ENCODE measurements around the gene FAM222B.
"Not testable (repeated sequence)": the region's sequence is repeated elsewhere in the genome, so short reads cannot be mapped to it uniquely, and the experiment has no call there.

Gene FAM222B

DNA sequence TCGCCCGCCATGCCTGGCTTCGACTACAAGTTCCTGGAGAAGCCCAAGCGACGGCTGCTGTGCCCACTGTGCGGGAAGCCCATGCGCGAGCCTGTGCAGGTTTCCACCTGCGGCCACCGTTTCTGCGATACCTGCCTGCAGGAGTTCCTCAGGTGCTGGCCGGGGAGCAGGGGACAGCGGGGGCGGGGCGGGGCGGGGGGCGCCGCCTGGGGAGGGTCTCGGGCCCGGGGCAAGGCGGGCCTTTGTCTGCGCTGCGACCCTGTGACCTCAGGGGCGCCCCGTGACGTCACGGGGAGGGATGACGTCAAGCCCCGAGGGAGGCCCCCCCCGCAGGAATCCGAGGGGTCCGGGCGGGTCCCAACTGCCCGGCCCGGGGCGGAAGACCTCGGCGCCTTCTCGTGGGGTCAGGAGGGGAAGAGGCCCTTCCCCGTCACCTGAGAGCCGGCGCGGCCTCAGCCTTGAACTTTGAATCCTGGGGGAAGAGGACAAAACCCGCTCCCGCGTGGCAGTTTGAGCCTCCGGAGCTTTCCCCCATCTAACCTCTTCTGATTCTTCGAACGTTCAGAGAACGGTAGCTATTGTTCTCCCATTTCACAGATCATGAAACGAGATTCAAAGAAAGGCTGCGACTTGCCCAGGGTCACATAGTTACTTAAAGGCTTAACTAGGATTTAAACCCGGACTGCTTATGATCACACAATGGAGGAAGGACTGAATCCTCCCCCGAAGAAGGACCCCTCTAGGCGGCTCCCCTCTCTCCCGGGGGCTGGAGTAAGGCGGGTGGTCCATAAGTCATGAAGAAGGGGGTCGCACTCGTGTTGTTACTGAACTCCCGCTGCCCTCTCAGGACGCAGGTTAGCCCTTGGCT is 98.3 kb downstream of the FAM222B start:
- DNase-seq: no peak

DNA sequence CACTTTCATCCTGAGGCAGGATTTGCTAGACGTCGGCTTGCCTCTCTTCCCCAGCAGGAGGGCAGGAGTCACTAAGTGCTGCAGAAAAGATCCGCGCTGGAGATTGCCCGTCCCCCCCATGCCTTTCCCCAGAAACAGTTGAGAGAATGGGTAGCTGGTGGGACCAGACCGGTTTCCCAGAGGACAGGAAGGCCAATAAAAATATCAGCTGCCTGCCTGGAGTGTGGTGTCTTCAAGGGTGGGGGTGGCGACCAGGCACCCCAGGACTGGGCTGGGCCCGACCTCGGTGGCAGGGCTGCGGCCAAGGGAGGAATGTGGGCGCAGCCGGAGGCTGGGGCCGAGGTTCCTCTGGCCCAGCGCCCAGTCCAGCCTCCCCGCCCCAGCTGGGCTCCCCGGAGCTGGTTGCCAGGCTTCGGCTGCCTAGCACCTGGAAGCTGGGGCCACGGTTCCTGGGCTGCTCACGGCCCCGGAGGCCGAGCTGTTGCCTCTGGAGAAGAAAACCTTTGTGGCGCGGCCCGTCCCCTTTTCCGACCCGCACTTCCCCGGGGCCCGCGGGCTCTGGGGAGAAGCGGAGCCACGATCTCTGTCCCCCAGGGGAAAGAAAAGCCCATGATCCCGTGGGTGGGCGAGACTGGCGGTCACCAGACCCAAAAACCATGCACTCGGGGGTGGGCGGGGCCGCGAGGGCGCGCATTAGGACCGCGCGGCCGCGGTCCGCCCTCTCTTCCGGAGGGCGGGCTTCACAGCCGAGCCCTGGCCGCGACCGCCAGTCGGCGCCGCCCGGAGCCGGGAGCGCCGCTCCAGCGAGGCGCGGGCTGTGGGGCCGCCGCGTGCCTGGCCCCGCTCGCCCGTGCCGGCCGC is 99.1 kb downstream of the FAM222B start, which contains the start of gene TRAF4:
Gene TRAF4, plus strand, starts transcription at position 769 of the 861 bp plus-strand sequence. CDS start 102 bp downstream, outside the sequence.
- DNase-seq: peak; percentile 64 to 75

DNA sequence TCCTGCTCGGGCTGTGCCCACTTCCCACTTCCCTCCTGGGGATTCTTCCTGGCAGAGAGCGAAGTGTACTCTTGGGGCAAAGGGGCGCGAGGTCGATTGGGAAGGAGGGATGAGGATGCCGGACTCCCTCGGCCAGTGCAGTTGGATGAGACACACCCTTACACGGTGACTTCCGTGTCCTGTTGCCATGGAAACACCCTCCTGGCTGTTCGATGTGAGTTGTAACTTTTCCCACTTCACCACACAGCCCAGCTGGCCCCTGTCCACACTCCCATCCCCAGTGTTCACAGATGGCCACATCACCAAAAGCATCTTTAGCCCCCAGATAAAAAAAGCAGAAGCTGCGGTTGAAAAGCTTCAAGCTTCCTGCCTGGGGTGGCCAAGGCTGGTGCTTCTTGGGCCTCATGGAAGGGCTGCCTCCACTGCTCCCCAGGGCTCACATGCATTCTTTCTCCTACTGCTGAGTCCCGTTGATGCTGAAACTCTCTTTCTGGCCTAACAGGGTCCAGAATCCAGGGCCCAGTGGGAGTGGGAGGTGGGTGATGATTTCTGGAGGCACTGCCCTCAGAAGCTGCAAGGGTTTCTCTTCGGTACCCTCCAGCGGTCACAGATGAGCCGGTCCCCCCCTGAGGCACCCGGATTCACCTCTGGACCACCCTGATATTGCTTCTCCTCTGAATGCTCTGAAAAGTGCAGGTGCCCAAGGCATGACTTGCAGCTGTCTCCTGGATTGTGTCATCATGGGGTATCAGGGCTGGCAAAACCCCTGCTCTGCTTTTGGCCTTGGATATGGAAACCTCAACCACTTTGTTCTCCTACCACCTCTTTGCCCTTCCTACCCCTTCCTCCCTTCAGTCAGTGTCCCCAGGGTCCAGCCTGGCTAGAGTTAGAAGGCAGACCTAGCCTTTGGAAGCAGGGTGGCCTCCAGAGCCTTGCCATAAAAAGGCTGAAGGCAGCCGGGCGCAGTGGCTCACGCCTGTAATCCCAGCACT is 100.9 kb downstream of the FAM222B start:
- DNase-seq: peak; percentile 83 to 85

DNA sequence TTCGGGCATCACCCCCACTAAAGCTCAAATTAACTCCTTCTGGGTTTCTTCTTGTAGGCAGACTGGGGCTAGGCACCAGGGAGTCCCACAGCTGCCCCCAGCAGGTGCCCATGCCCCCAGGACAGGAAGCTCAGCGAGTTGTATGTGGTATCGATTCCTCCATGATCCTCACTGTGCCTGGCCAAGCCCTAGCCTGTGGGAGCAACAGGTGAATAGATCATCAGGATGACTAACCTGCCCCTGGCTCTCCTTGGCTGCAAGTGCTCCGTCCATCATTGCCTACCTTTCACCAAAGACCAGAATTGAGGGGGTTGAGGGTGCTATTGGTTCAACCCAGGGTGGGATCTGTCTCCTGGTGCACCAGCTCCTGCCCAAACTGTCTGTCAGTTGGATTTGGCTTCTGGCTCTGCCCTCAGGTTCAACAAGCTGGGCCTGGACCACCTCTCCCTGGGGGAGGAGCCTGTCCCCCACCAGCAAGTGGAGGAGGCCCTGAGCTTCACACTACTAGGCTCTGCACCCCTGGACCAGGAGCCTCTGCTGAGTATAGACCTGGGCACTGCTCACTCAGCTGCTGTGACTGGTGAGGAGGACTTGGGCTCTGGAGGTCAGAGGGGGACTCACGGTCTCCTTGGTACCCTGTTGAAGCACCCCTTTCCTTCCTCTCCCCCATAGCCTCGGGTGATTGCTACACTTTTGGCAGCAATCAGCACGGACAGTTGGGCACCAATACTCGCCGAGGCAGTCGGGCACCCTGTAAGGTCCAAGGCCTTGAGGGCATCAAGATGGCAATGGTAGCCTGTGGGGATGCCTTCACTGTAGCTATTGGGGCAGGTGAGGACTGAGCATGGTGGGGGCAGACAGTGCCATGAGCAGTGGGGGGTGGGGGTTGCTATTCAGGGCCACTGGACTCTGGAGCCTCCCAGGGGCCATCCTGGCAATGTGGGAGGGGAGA is 101.9 kb downstream of the FAM222B start:
- DNase-seq: no peak

DNA sequence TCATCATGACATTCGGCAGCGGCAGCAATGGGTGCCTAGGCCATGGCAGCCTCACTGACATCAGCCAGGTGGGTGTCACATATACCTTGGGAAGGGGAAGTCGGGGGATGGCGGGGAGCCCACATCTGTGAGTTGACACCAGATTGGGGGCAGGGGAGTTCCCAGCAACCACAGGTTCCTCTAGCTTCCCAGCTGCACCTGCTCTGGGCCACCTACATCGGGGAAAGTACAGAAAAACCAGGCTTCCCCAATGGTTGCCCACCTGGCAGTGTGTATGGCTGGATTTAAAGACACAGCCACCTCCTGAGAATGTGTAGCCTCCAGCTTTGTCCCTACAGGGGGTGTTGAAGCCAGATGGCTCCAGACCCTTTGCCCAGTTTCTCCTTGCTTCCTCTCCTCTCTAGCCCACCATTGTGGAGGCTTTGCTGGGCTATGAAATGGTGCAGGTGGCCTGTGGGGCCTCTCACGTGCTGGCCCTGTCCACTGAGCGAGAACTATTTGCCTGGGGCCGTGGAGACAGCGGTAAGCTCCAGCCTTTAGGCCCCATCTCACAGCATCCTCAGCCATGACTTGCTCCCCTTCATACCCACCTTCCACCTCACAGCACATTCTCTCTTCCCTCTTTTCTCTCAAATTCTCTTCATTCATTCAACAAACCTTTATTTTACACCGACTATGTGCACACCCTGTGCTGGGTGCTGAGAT is 103.8 kb downstream of the FAM222B start:
- DNase-seq: no peak

DNA sequence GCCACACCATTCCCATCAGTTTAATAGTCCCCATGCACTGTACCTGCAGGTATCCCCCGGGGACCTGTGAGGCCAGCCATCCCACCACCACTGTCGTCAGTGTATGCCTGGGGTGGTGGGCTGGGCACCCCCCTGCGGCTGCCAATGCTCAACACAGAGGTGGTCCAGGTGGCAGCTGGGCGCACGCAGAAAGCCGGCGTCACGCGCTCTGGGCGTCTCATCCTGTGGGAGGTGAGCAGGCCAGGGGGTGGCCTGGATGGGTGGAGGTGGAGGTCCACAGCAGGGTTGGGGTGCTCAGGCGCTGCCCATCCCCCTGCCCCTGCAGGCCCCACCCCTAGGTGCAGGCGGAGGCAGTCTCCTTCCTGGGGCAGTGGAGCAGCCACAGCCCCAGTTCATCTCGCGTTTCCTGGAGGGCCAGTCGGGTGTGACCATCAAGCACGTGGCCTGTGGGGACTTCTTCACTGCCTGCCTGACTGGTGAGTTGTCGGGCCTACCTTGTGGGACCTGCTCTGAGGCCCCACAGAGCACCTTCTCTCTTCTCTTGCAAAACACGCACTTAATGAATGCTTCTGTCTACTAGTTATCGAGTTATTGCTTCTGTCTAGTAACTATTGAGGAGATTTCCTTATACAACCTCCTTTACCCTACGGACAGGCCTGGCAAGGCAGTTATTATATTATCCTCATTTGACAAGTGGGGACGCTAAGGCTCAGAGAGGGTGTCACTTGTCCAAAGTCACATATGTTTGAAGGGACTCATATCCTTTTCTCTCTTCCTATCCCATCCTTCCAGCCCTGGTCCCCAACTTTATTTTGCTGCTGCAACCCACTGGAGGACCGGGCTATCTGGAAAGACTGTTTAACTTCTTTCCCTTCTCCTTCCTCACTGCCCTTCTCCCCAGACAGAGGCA is 104.6 kb downstream of the FAM222B start:
- no peak for DNase-seq

DNA sequence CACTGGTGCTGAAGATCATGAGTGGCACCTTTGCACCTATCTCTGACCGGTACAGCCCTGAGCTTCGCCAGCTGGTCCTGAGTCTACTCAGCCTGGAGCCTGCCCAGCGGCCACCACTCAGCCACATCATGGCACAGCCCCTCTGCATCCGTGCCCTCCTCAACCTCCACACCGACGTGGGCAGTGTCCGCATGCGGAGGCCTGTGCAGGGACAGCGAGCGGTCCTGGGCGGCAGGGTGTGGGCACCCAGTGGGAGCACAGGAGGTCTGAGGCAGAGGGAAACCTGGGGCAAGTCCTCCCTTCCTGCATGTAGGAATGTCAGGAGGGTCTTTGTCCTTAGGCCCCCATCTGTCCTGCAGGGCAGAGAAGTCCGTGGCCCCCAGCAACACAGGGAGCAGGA is 105.3 kb downstream of the FAM222B start:
- no peak for DNase-seq

DNA sequence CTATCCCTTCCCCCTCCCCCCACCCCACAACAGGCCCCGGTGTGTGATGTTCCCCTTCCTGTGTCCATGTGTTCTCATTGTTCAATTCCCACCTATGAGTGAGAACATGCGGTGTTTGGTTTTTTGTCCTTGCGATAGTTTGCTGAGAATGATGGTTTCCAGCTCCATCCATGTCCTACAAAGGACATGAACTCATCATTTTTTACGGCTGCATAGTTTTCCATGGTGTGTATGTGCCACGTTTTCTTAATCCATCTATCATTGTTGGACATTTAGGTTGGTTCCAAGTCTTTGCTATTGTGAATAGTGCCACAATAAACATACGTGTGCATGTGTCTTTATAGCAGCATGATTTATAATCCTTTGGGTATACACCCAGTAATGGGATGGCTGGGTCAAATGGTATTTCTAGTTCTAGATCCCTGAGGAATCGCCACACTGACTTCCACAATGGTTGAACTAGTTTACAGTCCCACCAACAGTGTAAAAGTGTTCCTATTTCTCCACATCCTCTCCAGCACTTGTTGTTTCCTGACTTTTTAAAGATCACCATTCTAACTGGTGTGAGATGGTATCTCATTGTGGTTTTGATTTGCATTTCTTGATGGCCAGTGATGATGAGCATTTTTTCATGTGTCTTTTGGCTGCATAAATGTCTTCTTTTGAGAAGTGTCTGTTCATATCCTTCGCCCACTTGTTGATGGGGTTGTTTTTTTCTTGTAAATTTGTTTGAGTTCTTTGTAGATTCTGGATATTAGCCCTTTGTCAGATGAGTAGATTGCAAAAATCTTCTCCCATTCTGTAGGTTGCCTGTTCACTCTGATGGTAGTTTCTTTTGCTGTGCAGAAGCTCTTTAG is 106.4 kb downstream of the FAM222B start:
- not testable (repeated sequence) for DNase-seq

DNA sequence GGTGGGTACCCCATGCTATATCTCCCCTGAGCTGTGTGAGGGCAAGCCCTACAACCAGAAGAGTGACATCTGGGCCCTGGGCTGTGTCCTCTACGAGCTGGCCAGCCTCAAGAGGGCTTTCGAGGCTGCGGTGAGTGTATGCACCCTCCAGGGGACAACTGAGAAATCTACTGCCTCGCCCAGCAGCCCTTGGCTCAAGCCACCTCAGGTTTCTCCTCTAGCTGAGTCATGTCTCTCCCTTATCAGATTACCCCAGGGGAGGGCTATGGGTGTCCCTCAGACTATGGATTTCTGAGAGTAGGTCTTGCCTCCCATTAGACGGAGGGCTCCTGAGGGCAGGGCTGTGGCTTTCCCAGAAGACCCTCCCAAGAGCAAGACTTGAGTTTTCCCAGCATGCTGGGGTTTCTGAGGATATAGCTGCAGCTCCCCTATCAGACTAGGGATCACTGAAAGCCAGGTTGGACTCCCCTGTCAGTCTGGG is 107.3 kb downstream of the FAM222B start:
- DNase-seq: no peak

DNA sequence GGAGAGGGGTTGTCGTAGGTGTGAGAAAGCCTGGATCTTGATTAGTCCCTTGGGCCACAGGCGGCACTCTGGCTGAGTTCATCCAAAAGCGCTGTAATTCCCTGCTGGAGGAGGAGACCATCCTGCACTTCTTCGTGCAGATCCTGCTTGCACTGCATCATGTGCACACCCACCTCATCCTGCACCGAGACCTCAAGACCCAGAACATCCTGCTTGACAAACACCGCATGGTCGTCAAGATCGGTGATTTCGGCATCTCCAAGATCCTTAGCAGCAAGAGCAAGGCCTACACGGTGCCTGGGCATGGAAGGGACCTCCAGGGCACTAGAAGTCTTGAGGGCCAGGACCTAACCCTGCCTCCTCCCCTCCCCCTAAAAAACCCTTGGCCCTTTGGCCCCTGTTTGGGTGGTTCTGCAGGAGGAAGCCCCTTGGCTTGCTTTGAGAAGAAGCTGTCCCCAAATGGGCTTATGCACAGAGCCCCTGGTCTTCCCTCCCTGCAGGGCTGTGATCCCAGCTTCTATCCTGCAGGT is 107.8 kb downstream of the FAM222B start:
- DNase-seq: no peak

DNA sequence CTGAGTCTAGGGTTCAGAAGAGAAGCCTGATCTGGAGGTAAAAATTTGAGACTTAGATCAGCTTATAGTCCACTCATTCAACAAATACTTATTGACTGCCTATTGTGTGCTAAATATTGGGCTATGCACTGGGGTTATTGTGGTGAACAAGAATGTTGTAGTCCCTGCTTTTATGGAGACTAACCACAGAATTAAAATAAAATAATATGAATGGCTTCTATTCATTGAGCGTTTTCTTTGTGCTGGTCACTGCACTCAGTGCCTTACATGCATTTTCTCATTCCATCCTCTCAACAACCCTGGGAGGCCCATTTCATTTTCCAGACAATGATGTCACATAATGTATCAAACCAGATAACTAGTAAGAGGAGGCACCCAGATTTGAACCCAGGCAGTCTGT is 109.2 kb downstream of the FAM222B start:
- no peak for DNase-seq

DNA sequence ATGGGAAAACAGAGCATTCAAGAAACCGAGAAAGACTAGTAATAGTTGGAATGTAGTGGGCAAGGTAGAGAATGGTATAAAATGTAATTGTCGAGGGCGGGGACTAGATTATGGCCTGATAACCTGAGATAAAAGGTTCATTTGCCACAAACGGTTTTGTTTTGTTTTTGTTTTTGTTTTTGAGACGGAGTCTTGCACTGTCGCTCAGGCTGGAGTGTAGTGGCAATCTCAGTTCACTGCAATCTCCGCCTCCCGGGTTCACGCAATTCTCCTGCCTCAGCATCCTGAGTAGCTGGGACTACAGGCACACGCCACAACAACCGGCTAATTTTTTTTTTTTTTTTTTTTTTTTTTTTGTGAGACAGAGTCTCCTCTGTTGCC is 112.7 kb downstream of the FAM222B start:
- DNase-seq: no peak

DNA sequence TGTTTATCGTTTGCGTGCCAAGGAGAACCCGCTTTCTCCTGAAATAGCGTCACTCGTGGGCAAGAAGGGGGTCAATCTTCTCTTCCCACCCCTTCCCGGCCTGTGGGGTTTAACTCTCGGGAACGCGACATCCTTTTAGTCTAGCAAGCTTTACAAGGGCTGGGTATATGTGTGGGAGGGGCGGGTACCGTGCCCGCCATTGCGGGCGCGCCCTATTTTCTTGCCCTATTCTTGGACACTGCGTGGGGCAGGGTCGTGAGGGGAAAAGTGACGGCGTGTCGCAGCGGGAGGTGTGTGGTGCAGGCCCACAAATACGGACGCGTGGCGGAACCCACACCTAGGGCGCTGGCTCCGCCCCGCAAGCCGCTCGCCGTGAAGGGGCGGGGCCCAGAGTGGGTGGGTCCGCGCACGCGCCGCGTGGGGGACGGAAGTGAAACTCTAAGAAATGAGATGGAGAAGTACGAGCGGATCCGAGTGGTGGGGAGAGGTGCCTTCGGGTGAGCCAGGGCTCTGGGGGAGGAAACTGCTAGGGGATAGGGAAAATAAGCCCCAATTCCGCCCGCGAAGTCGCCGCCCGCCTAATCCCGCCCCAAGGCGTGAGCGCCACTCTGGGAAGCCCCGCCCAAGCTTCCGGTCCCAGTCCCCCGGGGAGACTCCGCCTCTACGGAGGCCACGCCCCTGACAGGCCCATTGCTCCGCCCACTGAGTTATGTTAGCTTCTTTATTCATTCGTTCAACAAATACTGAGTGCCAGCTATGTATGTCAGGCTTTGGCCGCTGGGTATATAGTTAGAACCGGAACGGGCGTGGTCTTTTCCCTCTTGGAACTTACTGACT is 114.0 kb downstream of the FAM222B start, which contains the start of gene NEK8:
Gene NEK8, plus strand, starts transcription at position 425 of the 837 bp plus-strand sequence. Its CDS starts 26 bp downstream, at position 451.
- peak; percentile 91 to 92 for DNase-seq

DNA sequence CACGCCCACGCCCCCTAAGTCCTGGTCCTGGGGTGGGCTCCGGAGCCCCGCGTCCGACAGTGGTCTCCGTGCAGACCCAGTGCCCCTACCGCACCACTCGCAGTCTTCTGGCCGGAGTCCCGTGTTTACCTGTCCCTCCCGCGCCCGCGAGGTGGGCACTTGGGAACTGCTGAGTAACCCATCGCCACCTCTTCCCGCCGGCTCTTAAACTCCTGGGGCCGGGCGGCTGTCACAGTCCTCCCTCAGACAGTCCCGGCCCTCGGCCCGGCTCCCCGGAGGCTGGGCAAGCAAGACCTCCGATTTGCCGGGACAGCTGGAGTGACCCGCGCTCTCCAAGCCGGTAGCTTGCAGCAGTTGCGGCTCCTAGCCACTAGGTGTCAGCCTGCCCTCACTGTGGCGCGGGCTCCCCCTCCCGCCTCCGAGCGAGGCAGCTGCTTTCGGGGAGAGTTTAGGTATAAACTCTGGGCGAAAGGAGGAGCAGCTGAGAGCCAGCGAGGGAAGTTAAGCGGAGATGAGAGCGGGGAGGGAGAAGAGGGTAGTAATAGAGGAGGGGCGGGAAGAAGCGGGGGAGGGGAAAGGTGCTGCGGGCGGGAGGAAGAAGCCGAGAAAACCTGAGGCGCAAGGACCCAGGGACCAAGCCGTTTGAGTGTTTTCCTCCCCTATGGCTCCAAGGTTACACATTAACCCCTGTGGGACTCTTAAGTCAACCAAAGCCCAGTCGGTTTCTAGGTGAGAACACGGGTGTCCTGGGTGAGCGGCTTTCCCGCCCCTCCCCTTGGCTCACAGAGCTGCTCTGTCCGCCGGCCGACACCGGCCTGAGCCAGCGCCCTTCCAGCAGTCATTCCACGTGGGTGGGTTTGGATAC is 115.7 kb downstream of the FAM222B start:
- DNase-seq: peak; percentile 93 to 95

DNA sequence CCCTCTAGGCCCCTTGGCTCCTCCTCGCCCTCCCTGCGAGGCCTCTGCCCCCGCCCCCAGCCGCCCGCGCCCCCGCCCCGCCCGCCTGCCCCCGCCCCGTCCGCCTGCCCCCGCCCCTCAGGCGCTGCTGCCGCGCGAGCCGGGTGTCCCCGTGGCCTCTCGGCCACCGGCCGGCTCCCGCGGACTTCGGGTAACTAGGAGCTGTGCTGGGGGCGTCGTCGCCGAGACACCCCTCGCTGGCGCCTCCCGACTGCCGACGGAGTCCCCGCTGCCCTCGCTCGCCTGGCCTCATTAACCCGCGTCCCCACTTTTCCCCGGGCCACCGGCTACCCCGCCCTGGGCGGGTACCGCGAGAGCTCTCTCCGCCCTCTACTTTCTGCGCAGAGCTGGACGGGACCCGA is 116.4 kb downstream of the FAM222B start, which contains the start of gene TLCD1:
Gene TLCD1, minus strand, starts transcription at position 8 of the 401 bp plus-strand sequence. CDS start 136 bp downstream, outside the sequence.
- peak; percentile 66 to 79 for DNase-seq

Data from Kasumi-1 (cell line).